Measurements from ENCODE around the gene CDON. TPM values are rescaled to one million over a fixed set of nuclear protein-coding genes. Genes with fewer than 3 reads are reported as not detected.

Gene CDON
- total and polyA plus RNA-seq, 7 experiments from 2014 or later: 0.24 to 4.8 (median 2.1) TPM

GRCh38 chr11:125952973-125953372, 109.7 kb downstream of the CDON start:
- intact Hi-C loops (cut with micrococcal nuclease): no loop called here
- CTCF ChIA-PET: no interaction called here

GRCh38 chr11:125952559-125952958, 110.1 kb downstream of the CDON start:
- ChIA-PET CTCF (no interaction called here), POLR2A (no interaction called here)
- H3K27me3 Mint-ChIP-seq: peaks cover 0 to 6% (median 4%) of the 10 kb centered on the region in 5 donors
- peaks cover under 1 to 3% (median 1%) of the 10 kb centered on the region in 7 donors for H3K4me1 Mint-ChIP-seq
- no peaks in the 10 kb centered on the region for H3K27me3 ChIP-seq (ENCODE audit: control insufficient read depth in 2 of 2, insufficient read depth in 2 of 2, low read length in 2 of 2)
- H3K36me3 Mint-ChIP-seq: peaks cover 0 to 5% (median 3%) of the 10 kb centered on the region in 5 donors
- H3K27ac ChIP-seq (ENCODE audit: low read depth, low read length): no peak overlapping the region
- H3K4me3 Mint-ChIP-seq: no peak overlapping the region
- no peaks in the 10 kb centered on the region for H3K4me1 ChIP-seq (ENCODE audit: control insufficient read depth in 2 of 2, insufficient read depth in 2 of 2, low read length in 2 of 2)
- intact Hi-C loops (cut with micrococcal nuclease): no loop called here
- H3K9me3 ChIP-seq (ENCODE audit: control insufficient read depth in 2 of 3, low read length in 3 of 3): no peaks in the 10 kb centered on the region
- ATAC-seq: no peak
- DNase-seq: no peak
- H3K4me3 ChIP-seq (ENCODE audit: low read length): no peak overlapping the region
- H3K27ac Mint-ChIP-seq: no peak overlapping the region
- no peaks in the 10 kb centered on the region for H3K36me3 ChIP-seq (ENCODE audit: control insufficient read depth in 2 of 3, insufficient read depth in 3 of 3, low read length in 3 of 3)
- no peaks in the 10 kb centered on the region for H3K9me3 Mint-ChIP-seq

More at GRCh38 chr11:125952973-125953372, 109.7 kb downstream of the CDON start:
- DNase-seq: no peak
- no peak for ATAC-seq
- Histone ChIP-seq H3K27ac (ENCODE audit: low read depth, low read length) (no peak overlapping the region), H3K27me3 (ENCODE audit: control insufficient read depth in 2 of 2, insufficient read depth in 2 of 2, low read length in 2 of 2) (no peaks in the 10 kb centered on the region), H3K4me1 (ENCODE audit: control insufficient read depth in 2 of 2, insufficient read depth in 2 of 2, low read length in 2 of 2) (no peaks in the 10 kb centered on the region), H3K36me3 (ENCODE audit: control insufficient read depth in 2 of 3, insufficient read depth in 3 of 3, low read length in 3 of 3) (no peaks in the 10 kb centered on the region), H3K4me3 (ENCODE audit: low read length) (no peak overlapping the region), H3K9me3 (ENCODE audit: control insufficient read depth in 2 of 3, low read length in 3 of 3) (no peaks in the 10 kb centered on the region)
- Mint-ChIP-seq H3K9me3 (no peaks in the 10 kb centered on the region), H3K4me1 (peaks cover 3 to 7% (median 5%) of the 10 kb centered on the region in 7 donors), H3K27ac (no peak overlapping the region), H3K36me3 (peaks cover 0 to 5% (median 3%) of the 10 kb centered on the region in 5 donors), H3K4me3 (no peak overlapping the region), H3K27me3 (peaks cover 0 to 6% (median 4%) of the 10 kb centered on the region in 5 donors)
- POLR2A ChIA-PET: no interaction called here

DNA sequence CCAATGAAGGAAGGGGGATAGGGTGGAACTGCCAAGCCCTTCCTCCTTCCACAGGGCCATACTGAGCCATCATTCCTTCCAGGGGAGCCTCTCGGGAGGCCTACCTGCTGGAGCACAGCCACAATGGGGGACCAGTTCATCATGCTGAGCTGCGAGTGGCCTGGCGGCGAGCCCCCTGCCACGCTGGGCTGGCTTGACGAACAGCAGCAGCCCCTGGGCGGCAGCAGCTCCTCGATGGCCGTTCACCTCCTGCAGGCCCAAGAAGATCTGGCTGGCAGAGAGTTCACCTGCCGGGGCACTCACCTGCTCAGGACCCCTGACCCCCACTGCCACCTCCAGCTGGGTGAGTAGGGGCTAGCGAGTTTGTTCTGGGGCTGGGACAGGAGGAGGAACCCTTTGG, 110.9 kb downstream of the CDON start:
- intact Hi-C loops (cut with micrococcal nuclease): no loop called here

GRCh38 chr11:125950696-125951651, 111.7 kb downstream of the CDON start:
- no peaks in the 10 kb centered on the region for H3K4me1 Mint-ChIP-seq
- H3K36me3 Mint-ChIP-seq: peaks cover 0 to 4% (median 0%) of the 10 kb centered on the region in 5 donors
- ChIA-PET POLR2A (no interaction called here), CTCF (no interaction called here)
- no peak overlapping the region for H3K27ac ChIP-seq (ENCODE audit: low read depth, low read length)
- H3K9me3 ChIP-seq (ENCODE audit: control insufficient read depth in 2 of 3, low read length in 3 of 3): no peaks in the 10 kb centered on the region
- DNase-seq: no peak
- no peak overlapping the region for H3K27ac Mint-ChIP-seq
- intact Hi-C loops (cut with micrococcal nuclease): no loop called here
- H3K4me3 ChIP-seq (ENCODE audit: low read length): no peak overlapping the region
- H3K9me3 Mint-ChIP-seq: no peaks in the 10 kb centered on the region
- H3K36me3 ChIP-seq (ENCODE audit: control insufficient read depth in 2 of 3, insufficient read depth in 3 of 3, low read length in 3 of 3): no peaks in the 10 kb centered on the region
- peaks cover 0 to 6% (median 4%) of the 10 kb centered on the region in 5 donors for H3K27me3 Mint-ChIP-seq
- no peak for ATAC-seq
- H3K4me1 ChIP-seq (ENCODE audit: control insufficient read depth in 2 of 2, insufficient read depth in 2 of 2, low read length in 2 of 2): no peaks in the 10 kb centered on the region
- no peaks in the 10 kb centered on the region for H3K27me3 ChIP-seq (ENCODE audit: control insufficient read depth in 2 of 2, insufficient read depth in 2 of 2, low read length in 2 of 2)
- no peak overlapping the region for H3K4me3 Mint-ChIP-seq

More for the DNA sequence above, 110.9 kb downstream of the CDON start:
- ATAC-seq: no peak
- Mint-ChIP-seq H3K27ac (no peak overlapping the region), H3K4me1 (no peaks in the 10 kb centered on the region), H3K36me3 (peaks cover 0 to 4% (median 3%) of the 10 kb centered on the region in 5 donors), H3K27me3 (peaks cover 0 to 6% (median 4%) of the 10 kb centered on the region in 5 donors), H3K9me3 (no peaks in the 10 kb centered on the region), H3K4me3 (no peak overlapping the region)
- POLR2A ChIA-PET: no interaction called here
- Histone ChIP-seq H3K27me3 (ENCODE audit: control insufficient read depth in 2 of 2, insufficient read depth in 2 of 2, low read length in 2 of 2) (no peaks in the 10 kb centered on the region), H3K4me1 (ENCODE audit: control insufficient read depth in 2 of 2, insufficient read depth in 2 of 2, low read length in 2 of 2) (no peaks in the 10 kb centered on the region), H3K4me3 (ENCODE audit: low read length) (no peak overlapping the region), H3K27ac (ENCODE audit: low read depth, low read length) (no peak overlapping the region), H3K36me3 (ENCODE audit: control insufficient read depth in 2 of 3, insufficient read depth in 3 of 3, low read length in 3 of 3) (no peaks in the 10 kb centered on the region), H3K9me3 (ENCODE audit: control insufficient read depth in 2 of 3, low read length in 3 of 3) (no peaks in the 10 kb centered on the region)
- CTCF ChIA-PET: no interaction called here
- no peak for DNase-seq

GRCh38 chr11:125950178-125950490, 112.5 kb downstream of the CDON start:
- H3K9me3 ChIP-seq (ENCODE audit: control insufficient read depth in 2 of 3, low read length in 3 of 3): no peaks in the 10 kb centered on the region
- H3K27me3 ChIP-seq (ENCODE audit: control insufficient read depth in 2 of 2, insufficient read depth in 2 of 2, low read length in 2 of 2): no peaks in the 10 kb centered on the region
- Mint-ChIP-seq H3K27me3 (peaks cover 0 to 6% (median 4%) of the 10 kb centered on the region in 5 donors), H3K27ac (no peak overlapping the region), H3K9me3 (no peaks in the 10 kb centered on the region), H3K4me3 (no peak overlapping the region), H3K36me3 (peaks cover 0 to 4% (median 0%) of the 10 kb centered on the region in 5 donors), H3K4me1 (no peaks in the 10 kb centered on the region)
- H3K27ac ChIP-seq (ENCODE audit: low read depth, low read length): no peak overlapping the region
- intact Hi-C loops (cut with micrococcal nuclease): no loop called here
- ChIA-PET CTCF (interaction anchor here (1.4 to 1.5 kb wide), 2 partner anchors 22 to 244 kb away, joined by 3 to 5 read pairs; no protein-coding TSS in a partner anchor), POLR2A (no interaction called here)
- no peak overlapping the region for H3K4me3 ChIP-seq (ENCODE audit: low read length)
- DNase-seq (no peak), ATAC-seq (no peak)
- H3K36me3 ChIP-seq (ENCODE audit: control insufficient read depth in 2 of 3, insufficient read depth in 3 of 3, low read length in 3 of 3): no peaks in the 10 kb centered on the region
- no peaks in the 10 kb centered on the region for H3K4me1 ChIP-seq (ENCODE audit: control insufficient read depth in 2 of 2, insufficient read depth in 2 of 2, low read length in 2 of 2)

GRCh38 chr11:125949271-125950177, 113.1 kb downstream of the CDON start:
- no peak overlapping the region for H3K4me3 ChIP-seq (ENCODE audit: low read length)
- CTCF ChIA-PET: interaction anchor here (1.0 to 1.5 kb wide), 3 partner anchors 22 to 246 kb away, joined by 3 to 5 read pairs (median 3); no protein-coding TSS in a partner anchor
- H3K36me3 ChIP-seq (ENCODE audit: control insufficient read depth in 2 of 3, insufficient read depth in 3 of 3, low read length in 3 of 3): no peaks in the 10 kb centered on the region
- Mint-ChIP-seq H3K36me3 (peaks cover 0 to 4% (median 0%) of the 10 kb centered on the region in 5 donors), H3K4me1 (no peaks in the 10 kb centered on the region), H3K27me3 (peaks cover 0 to 6% (median 4%) of the 10 kb centered on the region in 5 donors), H3K27ac (no peak overlapping the region), H3K9me3 (no peaks in the 10 kb centered on the region), H3K4me3 (no peak overlapping the region)
- no peaks in the 10 kb centered on the region for H3K27me3 ChIP-seq (ENCODE audit: control insufficient read depth in 2 of 2, insufficient read depth in 2 of 2, low read length in 2 of 2)
- ATAC-seq (no peak), DNase-seq (no peak)
- H3K9me3 ChIP-seq (ENCODE audit: control insufficient read depth in 2 of 3, low read length in 3 of 3): no peaks in the 10 kb centered on the region
- intact Hi-C loops (cut with micrococcal nuclease): no loop called here
- H3K27ac ChIP-seq (ENCODE audit: low read depth, low read length): no peak overlapping the region
- POLR2A ChIA-PET: no interaction called here
- H3K4me1 ChIP-seq (ENCODE audit: control insufficient read depth in 2 of 2, insufficient read depth in 2 of 2, low read length in 2 of 2): no peaks in the 10 kb centered on the region

Data from naive thymus-derived CD4-positive, alpha-beta T cell (primary cell).